ENCODE data around the gene SPAG9.

GRCh38 chr17:51032850-51033249 is 87.8 kb downstream of the SPAG9 start:
- no peak for TF ChIP-seq CTCF (IDR thresholded peaks at IDR 0.05)
- no peak for TF ChIP-seq TCF7L2 (IDR thresholded peaks at IDR 0.05; ENCODE audit: low read depth, low read length)
- TF ChIP-seq POLR2AphosphoS5 (IDR thresholded peaks at IDR 0.05; ENCODE audit: low read depth, low read length): no peak
- TF ChIP-seq SIN3A (IDR thresholded peaks at IDR 0.05; ENCODE audit: borderline replicate concordance, insufficient read depth, low read depth, low read length): no peak

Data from Panc1 (cell line).